Lung microvascular endothelial cell (primary cell): ENCODE data around the gene KIF5C. TPM values are rescaled to one million over a fixed set of nuclear protein-coding genes. Genes with fewer than 3 reads are reported as not detected.

ENCODE experiments used
- DNase-seq, 2 donors: peaks; one replicate each; pipeline versions ENCODE4 v3.0.0 to v3.0.0-alpha.2; 2010; ENCODE audit warnings: low read depth in 2 of 2
- total RNA-seq: library from RNA; depleted of rRNA; stranded (reverse); fragments of >200 nt; gene quantifications from 2 replicates; pipeline ENCODE4 v1.2.1, GENCODE V29; 2014

The KIF5C gene
- total RNA-seq, 1 donor from 2014 or later, result under 0.01 TPM

- no peak for DNase-seq
Observed at GRCh38 chr2:149012545-149012944, 137.5 kb downstream of the KIF5C start.

- DNase-seq, result no peak
Observed at GRCh38 chr2:149015501-149015900, 140.5 kb downstream of the KIF5C start.

- no peak for DNase-seq
Observed at GRCh38 chr2:149015926-149016563, 141.0 kb downstream of the KIF5C start.

- peak; percentile 73 to 78 for DNase-seq
Observed at GRCh38 chr2:149017116-149017985, 142.3 kb downstream of the KIF5C start.

GRCh38 chr2:149018981-149019380 is 144.0 kb downstream of the KIF5C start:
- DNase-seq, result no peak

GRCh38 chr2:149019768-149020167 is 144.7 kb downstream of the KIF5C start:
- DNase-seq, result no peak

GRCh38 chr2:149020432-149020851 is 145.4 kb downstream of the KIF5C start:
- DNase-seq, result no peak

GRCh38 chr2:149021271-149021719 is 146.3 kb downstream of the KIF5C start:
- no peak for DNase-seq

- DNase-seq, result no peak
Observed at GRCh38 chr2:149021761-149022160, 146.7 kb downstream of the KIF5C start.

- DNase-seq, result no peak
Observed at GRCh38 chr2:149023091-149023490, 148.1 kb downstream of the KIF5C start.

GRCh38 chr2:149027590-149028250 is 152.7 kb downstream of the KIF5C start:
- no peak for DNase-seq

- DNase-seq, result no peak
Observed at GRCh38 chr2:149028377-149028776, 153.3 kb downstream of the KIF5C start.

GRCh38 chr2:149028891-149029290 is 153.9 kb downstream of the KIF5C start:
- no peak for DNase-seq

- no peak for DNase-seq
Observed at GRCh38 chr2:149029307-149029965, 154.4 kb downstream of the KIF5C start.

- no peak for DNase-seq
Observed at GRCh38 chr2:149031396-149031795, 156.4 kb downstream of the KIF5C start.

- DNase-seq, result no peak
Observed at GRCh38 chr2:149033716-149034115, 158.7 kb downstream of the KIF5C start.

- no peak for DNase-seq
Observed at GRCh38 chr2:149034406-149034805, 159.4 kb downstream of the KIF5C start.

- no peak for DNase-seq
Observed at GRCh38 chr2:149036507-149037293, 161.7 kb downstream of the KIF5C start.

GRCh38 chr2:149037851-149038250 is 162.8 kb downstream of the KIF5C start:
- no peak for DNase-seq

- DNase-seq, result no peak
Observed at GRCh38 chr2:149038442-149039212, 163.6 kb downstream of the KIF5C start, which contains the start of gene LYPD6B. LYPD6B (plus strand) TSS chr2:149038699; CDS start chr2:149130949, 92,250 bp downstream.
